Ovary (tissue), 9 donors: ENCODE results near the gene C4orf50. TPM values are rescaled to one million over a fixed set of nuclear protein-coding genes. Genes with fewer than 3 reads are reported as not detected.

Source experiments
- DNase-seq, 5 donors: peaks; one replicate each; pipeline ENCODE4 v3.0.0-alpha.2; 2019 to 2020
- H3K27ac ChIP-seq, 2 donors: fragments of 200-600 bp; one replicate each; pipeline versions ENCODE4 v1.5.1 to v1.8.0; 2019 to 2022
- H3K27me3 ChIP-seq: fragments of 200-600 bp; one replicate; pipeline ENCODE4 v1.8.0; 2022
- H3K36me3 ChIP-seq: fragments of 200-600 bp; sonication (generic); one replicate; pipeline ENCODE4 v1.5.1; 2019
- H3K4me1 ChIP-seq: one replicate; pipeline ENCODE4 v1.8.1; 2013; ENCODE audit warnings: mild to moderate bottlenecking, moderate library complexity; ENCODE audit not compliant: insufficient read depth
- H3K4me3 ChIP-seq: fragments of 200-600 bp; sonication (generic); one replicate; pipeline ENCODE4 v1.5.1; 2017
- H3K9me3 ChIP-seq, 2 donors: fragments of 200-600 bp in 1 of 2; sonication (generic) in 1 of 2; one replicate each; pipeline versions ENCODE4 v1.5.1 to v1.8.1; 2013 to 2019; ENCODE audit warnings: mild to moderate bottlenecking in 1 of 2, moderate library complexity in 1 of 2
- EP300 ChIP-seq: sonication (generic); formaldehyde crosslinking; IDR thresholded peaks from one replicate; pipeline ENCODE4 v1.6.1; 2017; ENCODE audit warnings: antibody characterized with exemption
- POLR2A ChIP-seq: fragments of 450-650 bp; IDR thresholded peaks from one replicate; pipeline ENCODE4 v1.6.1; 2017; ENCODE audit warnings: antibody characterized with exemption, mild to moderate bottlenecking, moderate library complexity
- WGBS, 3 donors: extraction: QIAGEN DNeasy Blood & Tissue Kit in 1 of 3; methylation state at CpG; one replicate each; pipeline versions ENCODE4 v1.1.5 to v1.1.7; 2013 to 2017; 5-methylcytosine and 5-hydroxymethylcytosine counted together
- intact Hi-C, 4 donors: fragments of 100-400 bp; cut with DNase I; formaldehyde crosslinking; loops; one replicate each; pipeline versions ENCODE4 v1.11.0 to v1.15.1; 2022 to 2023
- polyA plus RNA-seq, 2 donors: library from polyadenylated mRNA; stranded (reverse); fragments of 200-250 nt in 1 of 2; fragments of 350-450 nt in 1 of 2; fragmentation: Illumina TruSeq in 1 of 2; extraction: RNeasy Lipid Tissue Mini Kit (QIAGEN cat#74804) in 1 of 2; gene quantifications; one replicate each; pipeline ENCODE4 v1.2.3, GENCODE V29; 2013 to 2014
- total RNA-seq, 7 donors: library from RNA; depleted of rRNA in 2 of 7; stranded (reverse); fragments of >200 nt in 2 of 7; fragmentation: NEBNext Ultra II Directional in 3 of 7; extraction: Animal tissue kit (Norgen Biotek cat#: 25700) in 3 of 7; gene quantifications; one replicate each; pipeline versions ENCODE4 v1.1.0 to v1.2.4, GENCODE V29; 2016 to 2023
- TF ChIP-seq, protein P1 (sequence below), 3 donors: fragments of 450-650 bp in 2 of 3; fragments of 200-600 bp in 1 of 3; IDR thresholded peaks; one replicate each; pipeline versions ENCODE4 v1.5.1 to v1.8.0; 2016 to 2022; ENCODE audit warnings: antibody characterized with exemption in 3 of 3, mild to moderate bottlenecking in 1 of 3
- donor health status: DM: no; HTN: no; CAD: no; lungs with moderate emphysema.
- donor health status: DM: no; HTN: no; CAD: no.
- donor health status: Bipolar disorder and iron deficiency.
- donor health status: DM: yes; HTN: yes; CAD: no.
- donor health status: DM: no; HTN: no; CAD: no.
- donor health status: DM: yes; HTN: yes; CAD: no.

The C4orf50 gene
- total and polyA plus RNA-seq, 9 donors = 0.04 to 0.35 (median 0.12) TPM

DNA sequence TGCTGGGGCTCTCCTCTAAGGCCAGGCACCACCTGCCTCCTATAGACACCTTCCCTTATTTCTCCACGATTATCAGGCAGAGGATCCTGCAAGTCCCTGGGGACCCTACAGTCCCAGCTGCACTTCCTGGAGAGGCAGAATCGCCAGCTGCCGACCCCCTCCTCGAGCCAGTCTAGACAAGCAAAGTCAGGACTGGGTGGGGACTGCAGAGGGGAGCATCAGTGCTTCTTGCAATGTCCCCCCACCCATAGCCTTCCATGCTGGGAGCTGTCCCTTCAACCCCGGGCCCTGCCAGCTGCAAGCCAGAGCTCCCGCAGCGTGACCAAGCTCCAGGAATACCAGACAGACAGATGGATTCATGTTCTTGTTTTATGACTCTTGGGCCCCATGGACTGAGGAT is 124.0 kb downstream of the C4orf50 start:
- Histone ChIP-seq H3K4me1 (no peaks in the 10 kb centered on the region), H3K27ac (no peak overlapping the region), H3K36me3 (no peaks in the 10 kb centered on the region), H3K9me3 (peaks cover 0 to 6% of the 10 kb centered on the region in 2 donors), H3K4me3 (no peak overlapping the region), H3K27me3 (peaks cover 5% of the 10 kb centered on the region)
- 23 to 32% (median 28%) methylated on average over 7 of the region's 7 CpGs for WGBS, 3 donors
- no peak for DNase-seq
- TF ChIP-seq, protein P1, sequence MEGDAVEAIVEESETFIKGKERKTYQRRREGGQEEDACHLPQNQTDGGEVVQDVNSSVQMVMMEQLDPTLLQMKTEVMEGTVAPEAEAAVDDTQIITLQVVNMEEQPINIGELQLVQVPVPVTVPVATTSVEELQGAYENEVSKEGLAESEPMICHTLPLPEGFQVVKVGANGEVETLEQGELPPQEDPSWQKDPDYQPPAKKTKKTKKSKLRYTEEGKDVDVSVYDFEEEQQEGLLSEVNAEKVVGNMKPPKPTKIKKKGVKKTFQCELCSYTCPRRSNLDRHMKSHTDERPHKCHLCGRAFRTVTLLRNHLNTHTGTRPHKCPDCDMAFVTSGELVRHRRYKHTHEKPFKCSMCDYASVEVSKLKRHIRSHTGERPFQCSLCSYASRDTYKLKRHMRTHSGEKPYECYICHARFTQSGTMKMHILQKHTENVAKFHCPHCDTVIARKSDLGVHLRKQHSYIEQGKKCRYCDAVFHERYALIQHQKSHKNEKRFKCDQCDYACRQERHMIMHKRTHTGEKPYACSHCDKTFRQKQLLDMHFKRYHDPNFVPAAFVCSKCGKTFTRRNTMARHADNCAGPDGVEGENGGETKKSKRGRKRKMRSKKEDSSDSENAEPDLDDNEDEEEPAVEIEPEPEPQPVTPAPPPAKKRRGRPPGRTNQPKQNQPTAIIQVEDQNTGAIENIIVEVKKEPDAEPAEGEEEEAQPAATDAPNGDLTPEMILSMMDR (IDR thresholded peaks at IDR 0.05) = no peak
- TF ChIP-seq EP300 (no peak), POLR2A (no peak)
- intact Hi-C loops = no loop called here

DNA sequence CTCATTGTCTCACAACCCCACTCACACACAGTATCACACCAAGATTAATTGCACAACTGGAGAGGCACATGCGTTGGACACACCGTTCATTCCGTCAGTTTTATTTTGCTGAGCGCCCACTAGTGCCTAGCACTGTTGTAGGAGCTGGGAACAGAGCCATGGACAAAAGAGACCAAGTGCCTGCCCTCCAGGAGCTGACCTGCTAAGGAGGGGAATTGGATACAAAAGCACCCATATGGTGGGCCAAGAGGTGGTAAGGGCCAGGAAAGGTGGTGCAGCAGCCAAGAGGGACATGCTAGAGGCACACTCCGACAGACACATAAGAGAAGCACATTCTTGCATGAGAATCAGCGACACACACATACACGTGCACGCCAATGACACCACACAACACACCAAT is 124.6 kb downstream of the C4orf50 start:
- no peak overlapping the region for H3K4me3 ChIP-seq
- intact Hi-C loops = no loop called here
- no peaks in the 10 kb centered on the region for H3K36me3 ChIP-seq
- peaks cover 0 to 6% of the 10 kb centered on the region in 2 donors for H3K9me3 ChIP-seq
- no peak overlapping the region for H3K27ac ChIP-seq
- H3K27me3 ChIP-seq = peaks cover 5% of the 10 kb centered on the region
- DNase-seq = no peak
- H3K4me1 ChIP-seq = no peaks in the 10 kb centered on the region
- 49 to 61% (median 51%) methylated on average over 8 of the region's 8 CpGs for WGBS, 3 donors
- TF ChIP-seq, protein P1 (IDR thresholded peaks at IDR 0.05) = no peak
- TF ChIP-seq POLR2A = no peak
- TF ChIP-seq EP300 = no peak

DNA sequence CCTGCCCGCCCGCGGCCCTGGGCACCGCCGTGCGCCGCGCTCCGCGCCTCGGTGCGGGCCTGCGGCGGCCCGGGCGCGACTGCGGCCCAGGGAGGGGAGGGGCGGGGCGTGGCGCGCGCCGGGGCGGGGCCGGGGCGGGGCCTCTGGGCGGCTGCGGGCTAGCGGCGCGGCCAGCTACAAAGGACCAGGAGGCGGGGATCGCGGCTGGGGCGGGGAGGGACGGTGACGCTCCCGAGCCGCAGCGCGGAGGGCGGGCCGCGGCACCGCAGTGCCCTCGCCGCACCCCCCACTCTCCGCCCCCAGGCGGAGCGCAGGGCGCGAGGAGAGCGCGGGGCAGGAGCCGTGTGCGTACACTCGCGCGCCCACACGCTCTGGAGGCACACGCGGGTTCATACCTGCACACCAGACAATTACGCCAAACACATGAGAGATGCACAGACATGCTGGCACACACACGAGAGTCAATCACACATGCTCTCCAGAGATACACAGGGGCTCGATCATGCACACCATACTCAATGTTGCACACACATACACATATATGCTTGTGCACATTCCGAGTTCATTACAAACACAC is 125.1 kb downstream of the C4orf50 start, which contains the start of gene CRMP1:
CRMP1 (minus strand) TSS at position 83 of the 577 bp plus-strand sequence. CDS start 117 bp downstream, outside the sequence.
- Histone ChIP-seq H3K4me3 (no peak within 1 kb of the TSS), H3K4me1 (no peaks in the 10 kb centered on the region), H3K27me3 (peaks cover 5% of the 10 kb centered on the region), H3K9me3 (peaks cover 0 to 6% of the 10 kb centered on the region in 2 donors), H3K36me3 (no peaks in the 10 kb centered on the region), H3K27ac (no peak within 1 kb of the TSS)
- intact Hi-C loops = no loop called here
- no peak for TF ChIP-seq EP300
- TF ChIP-seq, protein P1 (IDR thresholded peaks at IDR 0.05) = no peak
- TF ChIP-seq POLR2A = no peak
- no peak for DNase-seq
- WGBS, 3 donors = 1 to 4% (median 4%) methylated on average over 17 to 67 of the region's 67 CpGs

DNA sequence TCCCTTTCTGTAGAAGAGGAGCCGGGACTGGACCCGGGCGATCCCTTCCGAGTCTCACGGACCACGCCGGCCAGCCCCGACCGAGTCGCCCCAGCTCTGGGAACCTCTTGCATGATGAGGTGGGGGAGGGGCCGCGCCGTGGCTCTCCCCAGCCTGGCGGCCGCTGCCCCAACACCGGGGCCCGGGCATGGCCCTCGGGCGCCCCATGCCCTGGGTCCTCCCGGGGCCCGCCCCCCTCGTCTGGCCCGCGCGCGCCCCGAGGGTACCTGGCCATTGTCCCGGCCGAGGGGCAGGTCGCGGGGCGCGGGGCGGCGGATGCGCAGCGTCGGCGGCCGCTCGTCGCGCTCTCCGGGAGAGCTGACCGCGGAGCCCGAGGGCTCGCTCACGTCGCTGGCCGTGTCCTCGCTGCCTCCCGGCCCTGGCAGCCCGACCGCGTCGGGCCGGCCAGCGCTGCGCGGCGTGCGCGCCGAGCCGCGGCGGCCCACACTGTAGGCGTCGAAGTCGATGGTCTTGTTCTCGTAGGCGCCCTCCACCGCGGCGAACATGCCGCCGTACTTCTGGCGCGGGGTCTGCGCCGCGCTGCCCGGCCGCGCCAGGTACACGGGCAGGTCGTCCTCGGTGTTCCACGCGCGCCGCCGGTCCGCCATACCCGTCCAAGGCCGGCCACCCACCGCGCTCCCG is 125.8 kb downstream of the C4orf50 start:
- intact Hi-C loops = no loop called here
- TF ChIP-seq POLR2A (no peak), EP300 (no peak)
- TF ChIP-seq, protein P1 (IDR thresholded peaks at IDR 0.05) = no peak
- H3K4me3 ChIP-seq = no peak overlapping the region
- 1 to 6% (median 1%) methylated on average over 63 to 100 of the region's 100 CpGs for WGBS, 3 donors
- H3K36me3 ChIP-seq = no peaks in the 10 kb centered on the region
- no peak for DNase-seq
- H3K27me3 ChIP-seq = peaks cover 5% of the 10 kb centered on the region
- H3K4me1 ChIP-seq = peaks cover 2% of the 10 kb centered on the region
- peaks cover 0 to 6% of the 10 kb centered on the region in 2 donors for H3K9me3 ChIP-seq
- no peak overlapping the region for H3K27ac ChIP-seq
